Upper lobe of right lung (tissue), 1 donor: ENCODE results near the gene SYK. TPM values are rescaled to one million over a fixed set of nuclear protein-coding genes. Genes with fewer than 3 reads are reported as not detected.

Source experiments
- total RNA-seq: library from RNA; stranded (reverse); fragmentation: NEBNext Ultra II Directional; extraction: Animal tissue kit (Norgen Biotek cat#: 25700); gene quantifications from one replicate; pipeline ENCODE4 v1.2.1, GENCODE V29; 2021
- donor health status: DM: no; HTN: yes; CAD: no; lungs with severe emphysema.

The SYK gene
- total RNA-seq, 1 donor from 2014 or later: 63.8 TPM

Other genes starting within 250 kb of the SYK start
- not detected for gene DIRAS2, start 159.0 kb upstream of the SYK start, total RNA-seq